HG02623 (cell line): ENCODE data around the gene GPR42.
"Not testable (repeated sequence)": the region's sequence is repeated elsewhere in the genome, so short reads cannot be mapped to it uniquely, and the experiment has no call there.

Source experiments
- ATAC-seq: cut with Tn5 transposase; IDR thresholded peaks from one replicate; pipeline ENCODE4 v1.9.1; 2021; ENCODE audit warnings: moderate library complexity; ENCODE audit not compliant: unreplicated experiment

The GPR42 gene

DNA sequence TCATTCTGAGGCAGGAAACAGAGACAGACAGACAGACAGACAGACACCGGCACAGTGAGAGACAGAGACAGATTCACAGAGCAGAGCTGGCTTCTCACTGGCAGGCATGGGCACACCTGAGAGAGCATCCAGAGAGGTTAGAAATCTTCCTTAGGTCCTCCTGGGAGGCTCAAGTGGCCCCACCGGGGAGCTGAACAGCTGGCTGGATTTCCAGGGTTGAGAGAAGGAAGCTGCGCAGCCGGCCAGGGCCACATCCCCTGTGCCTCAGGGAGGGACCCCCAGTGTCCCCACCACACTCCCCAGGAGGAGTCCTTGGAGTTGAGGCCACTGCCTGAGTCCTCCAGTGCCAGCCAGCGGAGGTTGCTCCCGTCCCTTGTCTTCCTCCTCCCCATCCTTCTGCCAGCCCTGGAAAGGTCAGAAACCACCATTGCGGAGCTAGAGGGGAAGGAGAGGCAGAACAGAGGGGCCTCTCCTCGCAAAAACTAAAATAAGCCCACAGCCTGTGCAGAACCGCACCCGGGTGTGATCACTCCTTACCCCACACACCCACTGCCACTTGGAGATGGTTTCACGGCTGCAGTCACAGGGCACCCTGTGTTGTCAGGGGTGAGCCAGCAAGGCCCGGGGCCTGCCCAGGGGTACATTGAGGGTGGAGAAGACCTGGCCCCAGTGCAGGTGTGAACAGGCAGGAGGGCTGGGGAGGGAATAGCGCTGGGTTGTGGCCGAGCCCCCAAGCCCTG lies 8.4 kb upstream of the GPR42 start:
- ATAC-seq: no peak

DNA sequence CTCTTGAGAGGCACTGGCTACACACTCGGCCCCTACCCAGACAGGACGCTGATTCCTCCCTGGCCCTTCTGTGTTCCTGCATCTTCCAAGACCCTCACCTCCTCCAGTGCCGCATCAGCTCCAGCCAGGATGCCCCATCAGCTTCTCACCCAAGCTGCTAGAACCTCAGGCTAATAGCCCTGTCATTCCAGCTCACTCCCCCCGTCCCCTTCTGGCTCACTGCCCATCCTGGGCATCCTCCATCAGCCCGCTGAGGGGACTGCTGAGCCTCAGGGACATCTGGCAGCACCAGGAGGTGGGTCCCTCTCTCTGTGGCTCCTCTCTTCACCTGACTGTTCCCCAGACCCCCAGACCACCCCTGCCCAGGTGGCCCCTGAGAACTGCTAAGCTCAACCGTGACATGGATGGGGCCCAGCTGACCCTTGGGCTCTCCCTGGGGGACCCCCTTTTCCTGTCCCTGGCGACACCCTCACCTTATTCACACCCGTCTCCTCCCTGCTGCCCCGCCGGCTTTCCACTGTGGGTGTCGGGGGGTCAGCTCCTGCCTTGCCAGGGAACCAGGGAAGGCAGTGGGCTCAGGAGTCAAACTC lies 7.8 kb upstream of the GPR42 start:
- ATAC-seq: no peak

DNA sequence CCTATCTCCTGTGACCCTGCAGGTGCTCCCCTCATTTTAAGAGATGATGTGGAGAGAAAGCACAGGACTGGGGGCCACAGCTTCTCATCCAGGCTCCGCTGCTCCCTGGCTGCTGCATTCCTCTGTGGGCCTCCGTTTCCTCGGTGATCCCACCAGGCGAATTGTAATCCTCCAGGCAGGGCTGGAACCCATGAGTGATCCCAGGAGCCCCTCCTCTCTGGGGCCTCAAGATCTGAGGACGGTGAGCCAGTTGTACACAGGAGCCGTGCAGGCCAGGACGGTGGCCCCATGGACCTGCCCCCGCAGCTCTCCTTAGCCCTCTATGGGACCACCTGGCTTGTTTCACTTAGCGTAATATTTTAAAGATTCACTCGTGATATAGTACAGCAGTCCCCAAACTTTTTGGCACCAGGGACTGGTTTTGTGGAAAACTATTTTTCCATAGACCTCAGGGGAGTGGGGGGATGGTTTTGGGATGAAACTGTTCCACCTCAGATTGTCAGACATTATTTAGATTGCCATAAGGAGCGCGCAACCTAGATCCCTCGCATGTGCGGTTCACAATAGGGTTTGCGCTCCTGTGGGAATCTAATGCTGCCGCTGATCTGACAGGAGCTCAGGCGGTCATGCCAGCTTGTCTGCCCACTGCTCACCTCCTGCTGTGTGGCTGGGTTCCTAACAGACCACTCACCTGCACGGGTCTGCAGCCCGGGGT lies 7.0 kb upstream of the GPR42 start:
- ATAC-seq: no peak

DNA sequence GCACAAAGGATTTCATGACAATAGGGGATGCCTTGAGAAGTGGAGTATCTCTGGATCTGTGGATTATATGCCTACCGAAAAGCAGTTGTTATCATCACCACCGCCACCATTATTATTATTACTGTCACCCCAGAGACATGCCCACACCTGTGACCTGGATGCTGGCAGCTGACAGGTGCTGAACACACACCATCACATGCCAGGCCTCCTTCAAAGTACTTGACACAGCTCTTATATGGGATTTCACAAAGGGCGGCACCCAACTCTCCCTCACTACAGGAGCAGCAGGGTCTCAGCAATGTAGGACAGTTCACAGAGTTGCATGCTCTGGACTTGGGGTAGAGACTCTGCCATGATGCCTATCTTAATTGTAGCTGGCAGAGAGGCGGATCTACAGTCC lies 5.6 kb upstream of the GPR42 start:
- no peak for ATAC-seq

DNA sequence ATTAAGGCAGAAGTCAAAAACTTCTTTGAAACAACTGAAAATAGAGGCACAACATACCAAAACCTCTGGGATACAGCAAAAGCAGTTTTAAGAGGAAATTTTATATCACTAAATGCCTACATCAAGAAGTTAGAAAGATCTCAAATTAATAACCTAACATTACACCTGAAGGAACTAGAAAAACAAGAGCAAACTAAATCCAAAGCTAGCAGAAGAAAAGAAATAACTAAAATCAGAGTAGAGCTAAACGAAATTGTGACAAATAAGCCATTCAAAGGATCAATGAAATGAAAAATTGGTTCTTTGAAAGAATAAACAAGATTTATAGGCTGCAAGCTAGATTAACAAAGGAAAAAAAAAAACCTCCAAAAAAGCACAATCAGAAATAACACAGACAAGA lies 2.5 kb upstream of the GPR42 start:
- no peak for ATAC-seq

DNA sequence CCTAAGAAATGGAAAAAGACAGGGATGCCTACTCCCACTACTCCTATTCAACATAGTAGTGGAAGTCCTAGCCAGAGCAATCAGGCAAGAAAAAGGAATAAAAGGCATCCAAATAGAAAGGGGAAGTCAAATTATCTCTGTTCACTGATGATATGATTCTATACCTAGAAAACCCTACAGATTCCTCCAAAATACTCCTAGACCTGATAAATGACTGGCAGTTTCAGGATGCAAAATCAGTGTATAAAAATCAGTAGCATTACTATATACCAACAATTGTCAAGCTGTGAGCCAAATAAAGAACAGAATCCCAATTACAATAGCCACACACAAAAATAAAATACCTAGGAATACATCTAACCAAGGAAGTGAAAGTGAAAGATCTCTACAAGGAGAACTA lies 1.3 kb upstream of the GPR42 start:
- ATAC-seq: no peak

DNA sequence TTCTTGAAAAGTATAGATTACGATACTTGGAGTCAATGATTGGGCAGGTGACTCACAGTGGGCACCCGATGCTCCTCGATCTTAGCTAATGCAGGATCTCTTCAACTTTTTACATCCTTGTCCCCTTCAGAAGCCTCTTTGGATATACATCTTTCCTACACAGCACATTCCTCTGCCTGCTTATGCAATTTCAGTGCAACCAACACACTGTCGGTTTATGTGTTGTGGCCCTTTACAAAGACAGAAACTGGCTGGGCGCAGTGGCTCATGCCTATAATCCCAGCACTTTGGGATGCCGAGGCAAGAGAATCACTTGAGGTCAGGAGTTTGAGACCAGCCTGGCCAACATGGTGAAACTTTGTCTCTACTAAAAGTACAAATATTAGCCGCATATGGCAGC lies 2.6 kb downstream of the GPR42 start:
- no peak for ATAC-seq

DNA sequence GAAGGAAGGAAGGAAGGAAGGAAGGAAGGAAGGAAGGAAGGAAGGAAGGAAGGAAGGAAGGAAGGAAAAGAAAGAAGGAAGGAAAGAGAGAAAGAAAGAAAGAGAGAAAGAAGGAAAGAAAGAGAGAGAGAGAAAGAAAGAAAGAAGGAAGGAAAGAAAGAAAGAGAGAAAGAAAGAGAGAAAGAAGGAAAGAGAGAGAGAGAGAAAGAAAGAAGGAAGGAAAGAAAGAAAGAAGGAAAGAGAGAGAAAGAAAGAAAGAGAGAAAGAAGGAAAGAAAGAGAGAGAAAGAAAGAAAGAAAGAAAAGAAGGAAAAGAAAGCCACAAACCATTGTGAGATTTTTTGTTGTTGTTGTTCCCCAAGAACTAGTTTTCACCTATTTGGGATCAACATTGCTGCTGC lies 3.2 kb downstream of the GPR42 start:
- ATAC-seq: not testable (repeated sequence)

DNA sequence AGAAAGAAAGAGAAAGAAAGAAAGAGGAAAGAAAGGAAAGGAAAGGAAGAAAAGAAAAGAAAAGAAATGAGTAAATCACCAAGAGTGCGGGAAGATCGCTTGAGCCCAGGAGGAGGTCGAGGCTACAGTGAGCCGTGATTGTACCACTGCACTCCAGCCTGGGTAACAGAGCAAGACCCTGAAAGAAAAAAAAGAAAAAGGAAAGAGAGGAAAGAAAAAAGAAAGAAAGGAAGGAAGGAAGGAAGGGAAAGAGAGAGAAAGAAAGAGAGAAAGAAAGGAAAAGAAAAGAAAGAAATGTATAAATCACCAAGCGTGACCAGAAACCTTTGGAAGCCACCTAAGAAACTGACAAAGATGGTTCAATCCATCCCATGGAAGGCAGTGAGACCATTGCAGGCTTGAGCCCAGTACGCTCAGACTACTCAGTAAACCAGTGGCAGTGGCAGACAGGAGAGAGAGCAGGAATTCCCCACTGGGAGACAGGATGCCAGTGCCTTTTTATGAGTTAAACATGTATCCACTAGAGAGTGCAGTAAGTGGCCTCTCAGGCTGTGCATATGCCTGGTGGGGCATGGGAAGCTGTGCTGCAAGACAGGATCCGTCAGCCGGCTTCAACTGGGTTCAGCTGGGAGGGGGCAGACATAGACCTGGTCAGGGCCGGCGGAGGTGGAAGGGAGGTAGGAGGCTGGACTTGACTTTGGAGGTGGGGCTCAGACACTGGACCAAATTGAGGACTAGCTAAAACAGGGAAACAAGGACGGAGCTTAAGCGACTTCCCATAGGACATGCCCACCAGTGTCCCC lies 4.8 kb downstream of the GPR42 start:
- ATAC-seq: no peak

DNA sequence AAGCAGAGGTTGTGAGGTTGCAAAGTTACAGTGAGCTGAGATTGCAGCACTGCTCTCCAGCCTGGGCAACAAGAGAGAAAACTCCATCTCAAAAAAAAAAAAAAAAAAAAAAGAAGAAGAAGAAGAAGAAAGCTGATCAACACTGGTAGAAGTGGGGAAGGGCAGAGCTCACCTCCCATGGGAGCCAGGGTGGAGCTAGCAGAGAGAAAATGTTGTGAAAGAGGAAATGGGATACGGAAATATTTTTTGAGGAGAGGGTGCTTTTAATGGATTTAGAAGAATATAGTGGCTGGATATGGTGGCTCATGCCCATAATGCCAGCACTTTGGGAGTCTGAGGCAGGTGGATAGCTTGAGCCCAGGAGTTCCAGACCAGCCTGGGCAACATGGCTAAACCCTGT lies 6.8 kb downstream of the GPR42 start:
- ATAC-seq: no peak

DNA sequence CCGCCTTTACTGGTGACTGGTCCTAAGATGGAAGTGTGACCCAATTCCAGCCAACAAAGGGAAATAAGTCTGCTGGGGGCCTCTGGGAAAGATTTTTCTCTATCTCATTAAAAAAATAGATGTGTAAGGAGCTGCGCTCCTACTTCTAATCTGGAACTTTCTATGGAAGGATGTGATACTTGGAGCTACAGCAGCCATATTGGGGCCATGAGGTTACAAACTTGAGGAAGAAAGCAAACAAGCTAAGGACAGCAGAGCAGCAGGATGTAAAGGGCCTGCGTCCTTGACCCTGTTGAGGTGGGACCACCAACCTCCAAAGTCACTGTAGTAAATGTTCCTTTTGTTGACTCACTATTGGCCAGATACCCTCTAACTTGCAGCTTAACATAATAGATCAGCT lies 7.5 kb downstream of the GPR42 start:
- no peak for ATAC-seq

DNA sequence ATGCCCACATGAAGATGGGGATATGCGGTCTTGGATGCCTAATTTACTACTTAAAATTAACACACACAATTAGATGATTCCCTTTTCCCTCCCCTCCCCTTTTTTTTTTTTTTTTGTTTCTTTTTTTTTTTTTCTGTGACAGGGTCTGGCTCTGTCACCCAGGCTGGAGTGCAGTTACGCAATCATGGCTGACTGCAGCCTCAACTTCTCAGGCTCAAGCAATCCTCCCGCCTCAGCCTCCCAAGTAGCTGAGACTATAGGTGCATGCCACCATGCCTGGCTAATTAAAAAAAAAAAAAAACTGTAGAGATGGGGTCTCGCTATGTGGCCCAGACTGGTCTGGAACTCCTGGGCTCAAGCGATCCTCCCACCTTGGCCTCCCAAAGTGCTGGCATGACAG lies 8.7 kb downstream of the GPR42 start:
- ATAC-seq: not testable (repeated sequence)

DNA sequence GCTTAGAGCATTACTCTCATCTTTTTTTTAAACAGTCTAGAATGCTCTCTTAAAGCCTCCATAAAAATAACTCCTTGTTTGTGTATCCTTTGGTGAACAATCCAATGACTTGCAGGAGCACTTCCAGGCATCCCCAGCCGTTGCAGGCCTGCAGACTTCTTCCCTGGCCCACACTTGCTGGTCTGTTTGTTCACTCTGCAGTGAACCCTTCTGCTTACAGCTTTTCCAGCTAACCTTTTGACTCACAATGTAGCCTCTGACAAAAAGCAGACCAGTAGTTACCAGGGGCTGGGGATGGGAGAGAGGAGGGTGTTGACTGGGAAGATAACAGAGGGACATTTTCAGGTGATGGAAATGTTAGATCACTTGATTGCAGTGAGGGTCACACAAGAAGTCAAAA lies 9.1 kb downstream of the GPR42 start:
- no peak for ATAC-seq

DNA sequence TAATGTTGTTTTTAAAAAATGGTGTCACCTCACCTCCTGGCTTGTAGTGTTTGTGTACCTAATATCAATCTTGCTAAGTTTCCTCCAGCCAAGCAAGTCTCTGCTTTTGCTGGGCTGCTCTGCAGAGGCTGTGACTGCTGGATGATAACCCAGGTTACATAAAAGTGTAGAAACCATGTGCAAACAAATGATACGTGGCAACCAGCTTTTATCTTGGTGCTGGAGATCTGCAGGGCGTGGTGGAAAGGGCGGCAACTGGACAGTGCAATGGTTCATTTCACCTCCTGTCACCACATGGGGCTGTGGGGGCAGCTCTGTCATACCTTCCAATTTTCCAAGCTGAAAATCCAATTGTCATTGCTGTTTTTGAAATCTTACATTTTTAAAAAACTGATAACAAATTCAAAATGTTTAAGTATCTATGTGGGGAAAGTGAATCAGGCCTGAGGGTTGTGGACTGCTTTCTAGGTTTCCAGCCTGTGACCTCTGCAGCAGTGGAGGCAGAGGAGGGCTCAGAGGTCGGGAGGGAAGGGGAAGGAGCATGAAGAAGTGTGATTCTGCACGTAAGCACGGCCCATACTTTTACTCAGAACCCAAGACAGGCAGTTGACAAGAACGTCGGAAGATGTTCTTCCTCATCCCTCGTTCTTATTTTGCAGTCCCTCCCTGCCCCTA lies 9.7 kb downstream of the GPR42 start:
- ATAC-seq: no peak

DNA sequence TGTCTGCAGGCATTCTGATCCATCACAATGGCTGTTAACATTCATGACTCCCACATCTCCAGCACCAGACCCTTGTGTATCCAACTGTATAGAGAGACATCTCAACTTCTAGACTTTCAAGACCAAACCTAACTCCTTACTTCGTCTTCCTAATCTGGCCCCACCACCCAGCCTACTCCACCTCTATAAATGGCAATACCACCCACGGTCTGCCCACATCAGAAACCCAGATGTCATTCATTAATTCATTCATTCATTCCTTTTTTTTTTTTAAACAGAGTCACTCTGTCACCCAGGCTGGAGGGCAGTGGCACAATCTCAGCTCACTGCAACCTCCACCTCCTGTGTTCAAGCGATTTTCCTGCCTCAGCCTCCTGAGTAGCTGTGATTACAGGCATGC lies 10.4 kb downstream of the GPR42 start:
- no peak for ATAC-seq

DNA sequence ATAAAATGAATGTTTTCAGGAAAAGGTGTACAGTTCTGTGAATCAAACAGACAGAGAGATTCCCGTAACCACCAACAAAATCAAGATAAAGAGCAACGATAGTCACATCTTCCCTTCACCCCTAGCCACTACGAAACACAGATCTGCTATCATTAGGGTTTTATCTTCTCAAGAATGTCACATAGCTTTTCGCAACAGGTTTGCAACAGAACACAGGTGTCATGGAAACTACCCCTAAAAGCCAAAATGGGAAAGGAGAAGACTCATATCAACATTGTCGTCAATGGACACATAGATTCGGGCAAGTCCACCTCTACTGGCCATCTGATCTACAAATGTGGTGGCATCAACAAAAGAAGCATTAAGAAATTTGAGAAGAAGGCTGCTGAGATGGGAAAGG lies 11.1 kb downstream of the GPR42 start:
- no peak for ATAC-seq

DNA sequence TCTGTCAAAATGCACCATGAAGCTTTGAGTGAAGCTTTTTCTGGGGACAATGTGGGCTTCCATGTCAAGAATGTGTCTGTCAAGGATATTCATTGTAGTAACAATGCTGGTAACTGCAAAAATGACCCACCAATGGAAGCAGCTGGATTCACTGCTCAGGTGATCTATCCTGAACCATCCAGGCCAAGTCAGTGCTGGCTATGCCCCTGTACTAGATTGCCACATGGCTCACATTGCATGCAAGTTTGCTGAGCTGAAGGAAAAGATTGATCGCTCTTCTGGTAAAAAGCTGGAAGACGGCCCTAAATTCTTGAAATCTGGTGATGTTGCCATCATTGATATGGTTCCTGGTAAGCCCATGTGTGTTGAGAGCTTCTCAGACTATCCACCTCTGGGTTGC lies 12.7 kb downstream of the GPR42 start:
- no peak for ATAC-seq

DNA sequence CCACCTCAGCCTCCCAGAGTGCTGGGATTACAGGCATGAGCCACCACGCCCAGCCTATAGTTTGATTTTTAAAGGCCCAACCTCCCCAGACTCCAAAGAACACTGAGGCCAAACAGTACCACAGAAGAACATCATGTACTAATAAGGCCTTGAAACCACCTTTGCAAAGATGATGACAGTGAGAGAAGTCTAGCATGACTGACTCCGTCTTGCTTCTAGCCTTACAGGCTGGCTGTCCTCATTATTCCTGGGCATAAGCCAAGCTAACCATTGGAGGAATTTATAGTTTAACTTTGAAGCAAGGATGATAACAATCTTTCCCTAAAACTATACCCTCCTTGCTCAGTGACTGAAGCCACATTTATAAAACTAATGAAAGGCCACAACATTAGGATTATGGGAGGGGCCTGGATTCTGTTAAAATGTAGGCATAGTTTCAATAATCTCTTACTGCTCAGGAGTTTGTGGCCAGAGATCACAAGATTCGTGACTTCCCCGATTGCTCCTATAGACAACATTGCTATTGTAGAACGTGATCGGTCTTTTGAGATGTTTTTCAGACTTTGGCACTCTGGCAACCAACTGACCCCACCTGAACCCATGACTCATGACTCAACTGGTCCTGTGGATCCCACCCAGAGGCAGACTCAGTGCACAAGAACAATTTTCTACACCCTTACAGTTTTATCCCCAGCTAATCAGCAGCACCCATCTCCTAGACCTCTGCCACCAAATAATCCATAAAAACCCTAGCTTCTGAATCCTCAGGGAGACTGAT lies 17.6 kb downstream of the GPR42 start:
- ATAC-seq: no peak

DNA sequence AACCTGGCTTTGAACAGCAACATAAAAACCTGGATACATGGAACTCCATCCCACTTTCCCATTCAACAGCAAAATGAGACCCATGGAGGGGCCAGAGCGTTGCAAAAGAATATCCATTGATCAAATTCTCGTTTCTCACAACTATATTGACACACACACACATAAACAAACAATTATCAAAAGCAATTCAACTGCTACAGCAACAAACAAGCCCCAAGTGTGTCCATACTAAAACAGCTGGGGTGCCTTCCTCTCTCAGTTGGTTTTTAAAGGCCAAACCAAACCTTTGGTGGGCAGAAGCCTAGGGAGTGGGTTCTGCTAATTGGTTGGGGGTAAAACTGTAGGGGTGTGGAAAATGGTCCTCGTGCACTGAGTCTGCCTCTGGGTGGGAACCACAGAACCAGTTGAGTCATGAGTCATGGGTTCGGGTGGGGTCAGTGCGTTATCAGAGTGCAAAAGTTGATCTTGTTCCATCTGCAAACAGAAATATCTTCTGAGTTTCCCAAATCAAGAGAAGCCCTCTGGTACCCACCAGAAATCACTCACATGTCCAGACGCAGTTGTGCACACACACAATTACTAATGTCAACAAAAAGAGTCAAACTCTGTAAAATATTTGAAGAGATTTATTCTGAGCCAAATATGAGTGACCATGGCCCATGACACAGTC lies 18.5 kb downstream of the GPR42 start:
- no peak for ATAC-seq
